Neural cell (in vitro differentiated cells): ENCODE results near the gene PRR30. TPM values are rescaled to one million over a fixed set of nuclear protein-coding genes. Genes with fewer than 3 reads are reported as not detected.

Source experiments
- H2AFZ ChIP-seq: fragments of 200-600, 300-800 bp; sonication (generic), shearing (Covaris generic); 2 replicates; pipeline ENCODE4 v1.6.0; 2014; ENCODE audit warnings: low read depth, mild to moderate bottlenecking, antibody characterized with exemption, low read length, moderate library complexity
- H3F3A ChIP-seq: fragments of 200-600 bp; shearing (Covaris generic); 2 replicates; pipeline ENCODE4 v1.6.1; 2016; ENCODE audit warnings: mild to moderate bottlenecking, moderate library complexity, mixed read lengths, antibody characterized with exemption, low read length; ENCODE audit not compliant: insufficient read depth, poor library complexity, severe bottlenecking
- H3K27ac ChIP-seq: fragments of 200-600, 300-800 bp; sonication (generic), shearing (Covaris generic); 2 replicates; pipeline ENCODE4 v1.5.1; 2014; ENCODE audit warnings: mild to moderate bottlenecking, low read length, moderate library complexity
- H3K27me3 ChIP-seq: fragments of 300-800, 200-600 bp; sonication (generic), shearing (Covaris generic); 2 replicates; pipeline ENCODE4 v1.6.0; 2014; ENCODE audit warnings: mild to moderate bottlenecking, low read depth, low read length, moderate library complexity; ENCODE audit not compliant: insufficient read depth
- H3K36me3 ChIP-seq: fragments of 300-800, 200-600 bp; sonication (generic), shearing (Covaris generic); 2 replicates; pipeline ENCODE4 v1.5.1; 2014; ENCODE audit warnings: mild to moderate bottlenecking, antibody characterized with exemption, low read length, moderate library complexity; ENCODE audit not compliant: insufficient read depth
- H3K4me2 ChIP-seq: fragments of 300-800, 200-600 bp; sonication (generic), shearing (Covaris generic); 2 replicates; pipeline ENCODE4 v1.6.0; 2014; ENCODE audit warnings: mild to moderate bottlenecking, low read length
- H3K4me3 ChIP-seq: fragments of 300-800, 200-600 bp; sonication (generic), shearing (Covaris generic); 2 replicates; pipeline ENCODE4 v1.5.1; 2014; ENCODE audit warnings: mild to moderate bottlenecking, low read length, moderate library complexity
- H3K79me2 ChIP-seq: fragments of 200-600 bp; shearing (Covaris generic); replicated peaks from 2 replicates; pipeline ENCODE4 v1.6.0; 2014; ENCODE audit warnings: mild to moderate bottlenecking, low read length, moderate library complexity; ENCODE audit not compliant: insufficient read depth
- H3K9ac ChIP-seq: fragments of 300-800, 200-600 bp; sonication (generic), shearing (Covaris generic); 2 replicates; pipeline ENCODE4 v1.6.1; 2016; ENCODE audit warnings: mild to moderate bottlenecking, low read length, mixed read lengths
- H3K9me2 ChIP-seq: fragments of 200-600 bp; shearing (Covaris generic); 2 replicates; pipeline ENCODE4 v1.6.1; 2016; ENCODE audit warnings: mild to moderate bottlenecking, low read length, mixed read lengths; ENCODE audit not compliant: insufficient read depth
- H3K9me3 ChIP-seq: fragments of 200-600, 300-800 bp; sonication (generic), shearing (Covaris generic); 2 replicates; pipeline ENCODE4 v1.6.1; 2016; ENCODE audit warnings: mild to moderate bottlenecking, mixed run types, low read length, moderate library complexity, mixed read lengths
- H4K20me1 ChIP-seq: fragments of 200-600 bp; shearing (Covaris generic); 2 replicates; pipeline ENCODE4 v1.6.1; 2016; ENCODE audit warnings: mild to moderate bottlenecking, mixed run types; ENCODE audit not compliant: insufficient read depth
- EP300 ChIP-seq: fragments of 450-650 bp; conservative IDR thresholded peaks from 2 replicates; pipeline ENCODE4 v1.6.1; 2014; ENCODE audit warnings: antibody characterized with exemption, mild to moderate bottlenecking, moderate library complexity; ENCODE audit not compliant: poor library complexity, severe bottlenecking
- EZH2 ChIP-seq: fragments of 200-600, 300-800 bp; shearing (Covaris generic), sonication (generic); IDR thresholded peaks from 2 replicates; pipeline ENCODE4 v1.6.1; 2014; ENCODE audit warnings: antibody characterized with exemption, low read length, borderline replicate concordance, mild to moderate bottlenecking; ENCODE audit not compliant: insufficient read depth, poor library complexity, severe bottlenecking
- MXI1 ChIP-seq: fragments of 450-650 bp; conservative IDR thresholded peaks from 2 replicates; pipeline ENCODE4 v1.6.1; 2014; ENCODE audit warnings: antibody characterized with exemption, mild to moderate bottlenecking; ENCODE audit not compliant: poor library complexity, severe bottlenecking
- POLR2AphosphoS5 ChIP-seq: IDR thresholded peaks from 2 replicates; pipeline ENCODE4 v1.6.1; 2012
- RAD21 ChIP-seq: fragments of 450-650 bp; conservative IDR thresholded peaks from 2 replicates; pipeline ENCODE4 v1.6.1; 2014; ENCODE audit warnings: antibody characterized with exemption, mild to moderate bottlenecking, moderate library complexity
- SMC3 ChIP-seq: fragments of 450-650 bp; conservative IDR thresholded peaks from 2 replicates; pipeline ENCODE4 v1.6.1; 2014; ENCODE audit warnings: antibody characterized with exemption, mild to moderate bottlenecking, moderate library complexity; ENCODE audit not compliant: poor library complexity
- TAF1 ChIP-seq: IDR thresholded peaks from 2 replicates; pipeline ENCODE4 v1.6.1; 2012; ENCODE audit warnings: low read depth
- polyA plus RNA-seq: library from polyadenylated mRNA; depleted of rRNA; stranded (reverse); fragments of >200 nt; gene quantifications from 2 replicates; pipeline ENCODE4 v1.2.3, GENCODE V29; 2014
- TF ChIP-seq, protein P1 (sequence below): IDR thresholded peaks from 2 replicates; pipeline ENCODE4 v1.6.1; 2012; ENCODE audit warnings: borderline replicate concordance
- TF ChIP-seq, protein P2 (sequence below): fragments of 450-650 bp; IDR thresholded peaks from 2 replicates; pipeline ENCODE4 v1.5.1; 2014; ENCODE audit warnings: antibody characterized with exemption, mild to moderate bottlenecking, moderate library complexity; ENCODE audit not compliant: poor library complexity, severe bottlenecking

The PRR30 gene
- polyA plus RNA-seq, 1 donor from 2014 or later: not detected

DNA sequence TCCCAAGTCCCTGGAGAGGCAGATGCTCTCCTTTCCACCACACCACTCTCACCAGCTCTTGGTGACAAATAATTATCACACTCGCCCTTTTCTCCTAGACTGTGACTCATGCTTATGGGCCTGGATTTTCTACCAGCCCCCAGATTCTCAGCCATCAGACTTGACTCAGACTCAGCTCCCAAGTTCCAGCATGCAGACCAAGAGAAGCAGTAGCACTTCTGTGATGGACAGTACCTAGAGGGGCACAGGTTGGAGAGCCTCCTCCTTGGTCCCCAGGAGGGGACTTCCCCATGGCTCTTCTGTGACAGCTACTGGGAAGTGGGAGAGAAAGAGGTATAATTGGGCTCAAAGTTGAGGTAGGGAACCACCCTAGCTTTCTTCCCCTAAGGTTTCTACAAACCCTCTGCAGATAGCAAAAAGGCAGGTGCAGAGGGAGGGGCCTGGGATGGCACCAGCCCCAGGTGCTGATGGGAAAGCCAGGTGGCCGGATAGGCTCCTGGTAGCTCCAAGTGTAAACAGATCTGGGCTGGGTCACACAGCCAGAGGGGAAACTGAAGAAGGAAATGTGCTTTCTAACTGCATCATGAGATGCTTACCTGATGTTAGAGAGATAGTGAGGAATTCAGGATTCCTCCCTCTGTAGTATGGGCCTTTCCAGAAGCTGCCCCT lies 13.7 kb upstream of the PRR30 start:
- no peak overlapping the region for H2AFZ ChIP-seq
- H4K20me1 ChIP-seq: no peaks in the 10 kb centered on the region
- TF ChIP-seq RAD21 (no peak), MXI1 (no peak), POLR2AphosphoS5 (no peak), SMC3 (no peak), EZH2 (no peak), EP300 (no peak), TAF1 (no peak)
- TF ChIP-seq, protein P1, sequence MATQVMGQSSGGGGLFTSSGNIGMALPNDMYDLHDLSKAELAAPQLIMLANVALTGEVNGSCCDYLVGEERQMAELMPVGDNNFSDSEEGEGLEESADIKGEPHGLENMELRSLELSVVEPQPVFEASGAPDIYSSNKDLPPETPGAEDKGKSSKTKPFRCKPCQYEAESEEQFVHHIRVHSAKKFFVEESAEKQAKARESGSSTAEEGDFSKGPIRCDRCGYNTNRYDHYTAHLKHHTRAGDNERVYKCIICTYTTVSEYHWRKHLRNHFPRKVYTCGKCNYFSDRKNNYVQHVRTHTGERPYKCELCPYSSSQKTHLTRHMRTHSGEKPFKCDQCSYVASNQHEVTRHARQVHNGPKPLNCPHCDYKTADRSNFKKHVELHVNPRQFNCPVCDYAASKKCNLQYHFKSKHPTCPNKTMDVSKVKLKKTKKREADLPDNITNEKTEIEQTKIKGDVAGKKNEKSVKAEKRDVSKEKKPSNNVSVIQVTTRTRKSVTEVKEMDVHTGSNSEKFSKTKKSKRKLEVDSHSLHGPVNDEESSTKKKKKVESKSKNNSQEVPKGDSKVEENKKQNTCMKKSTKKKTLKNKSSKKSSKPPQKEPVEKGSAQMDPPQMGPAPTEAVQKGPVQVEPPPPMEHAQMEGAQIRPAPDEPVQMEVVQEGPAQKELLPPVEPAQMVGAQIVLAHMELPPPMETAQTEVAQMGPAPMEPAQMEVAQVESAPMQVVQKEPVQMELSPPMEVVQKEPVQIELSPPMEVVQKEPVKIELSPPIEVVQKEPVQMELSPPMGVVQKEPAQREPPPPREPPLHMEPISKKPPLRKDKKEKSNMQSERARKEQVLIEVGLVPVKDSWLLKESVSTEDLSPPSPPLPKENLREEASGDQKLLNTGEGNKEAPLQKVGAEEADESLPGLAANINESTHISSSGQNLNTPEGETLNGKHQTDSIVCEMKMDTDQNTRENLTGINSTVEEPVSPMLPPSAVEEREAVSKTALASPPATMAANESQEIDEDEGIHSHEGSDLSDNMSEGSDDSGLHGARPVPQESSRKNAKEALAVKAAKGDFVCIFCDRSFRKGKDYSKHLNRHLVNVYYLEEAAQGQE: no peak
- TF ChIP-seq, protein P2, sequence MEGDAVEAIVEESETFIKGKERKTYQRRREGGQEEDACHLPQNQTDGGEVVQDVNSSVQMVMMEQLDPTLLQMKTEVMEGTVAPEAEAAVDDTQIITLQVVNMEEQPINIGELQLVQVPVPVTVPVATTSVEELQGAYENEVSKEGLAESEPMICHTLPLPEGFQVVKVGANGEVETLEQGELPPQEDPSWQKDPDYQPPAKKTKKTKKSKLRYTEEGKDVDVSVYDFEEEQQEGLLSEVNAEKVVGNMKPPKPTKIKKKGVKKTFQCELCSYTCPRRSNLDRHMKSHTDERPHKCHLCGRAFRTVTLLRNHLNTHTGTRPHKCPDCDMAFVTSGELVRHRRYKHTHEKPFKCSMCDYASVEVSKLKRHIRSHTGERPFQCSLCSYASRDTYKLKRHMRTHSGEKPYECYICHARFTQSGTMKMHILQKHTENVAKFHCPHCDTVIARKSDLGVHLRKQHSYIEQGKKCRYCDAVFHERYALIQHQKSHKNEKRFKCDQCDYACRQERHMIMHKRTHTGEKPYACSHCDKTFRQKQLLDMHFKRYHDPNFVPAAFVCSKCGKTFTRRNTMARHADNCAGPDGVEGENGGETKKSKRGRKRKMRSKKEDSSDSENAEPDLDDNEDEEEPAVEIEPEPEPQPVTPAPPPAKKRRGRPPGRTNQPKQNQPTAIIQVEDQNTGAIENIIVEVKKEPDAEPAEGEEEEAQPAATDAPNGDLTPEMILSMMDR: no peak
- no peaks in the 10 kb centered on the region for H3K27me3 ChIP-seq
- no peak overlapping the region for H3K4me2 ChIP-seq
- no peaks in the 10 kb centered on the region for H3K36me3 ChIP-seq
- no peaks in the 10 kb centered on the region for H3K9me3 ChIP-seq
- H3K9ac ChIP-seq: no peak overlapping the region
- no peaks in the 10 kb centered on the region for H3K79me2 ChIP-seq
- H3F3A ChIP-seq: no peaks in the 10 kb centered on the region
- no peak overlapping the region for H3K27ac ChIP-seq
- no peaks in the 10 kb centered on the region for H3K9me2 ChIP-seq
- no peak overlapping the region for H3K4me3 ChIP-seq

GRCh38 chr2:27152102-27152795 lies 13.0 kb upstream of the PRR30 start:
- Histone ChIP-seq H4K20me1 (no peaks in the 10 kb centered on the region), H2AFZ (no peak overlapping the region), H3K4me3 (no peak overlapping the region), H3K27ac (no peak overlapping the region), H3K27me3 (no peaks in the 10 kb centered on the region), H3K9me3 (no peaks in the 10 kb centered on the region), H3K36me3 (no peaks in the 10 kb centered on the region), H3K9ac (no peak overlapping the region), H3K79me2 (no peaks in the 10 kb centered on the region), H3K4me2 (no peak overlapping the region), H3F3A (no peaks in the 10 kb centered on the region), H3K9me2 (no peaks in the 10 kb centered on the region)
- no peak for TF ChIP-seq EP300
- no peak for TF ChIP-seq MXI1
- TF ChIP-seq SMC3: no peak
- TF ChIP-seq RAD21: no peak
- no peak for TF ChIP-seq TAF1
- TF ChIP-seq POLR2AphosphoS5: no peak
- TF ChIP-seq EZH2: no peak
- TF ChIP-seq, protein P2: no peak
- TF ChIP-seq, protein P1: no peak
